NCI-H2107 treated with DMSO at 0.1 percent for 48 hours (cell line): Measurements from ENCODE around the gene MRPS18A.
"Not testable (repeated sequence)": the region's sequence is repeated elsewhere in the genome, so short reads cannot be mapped to it uniquely, and the experiment has no call there.

Experiments
- DNase-seq: peaks from one replicate; lab custom pipeline; 2025; ENCODE audit not compliant: unreplicated experiment; lab: John Stamatoyannopoulos, UW

MRPS18A gene

GRCh38 chr6:43639984-43640800 is 47.4 kb downstream of the MRPS18A start:
- DNase-seq = no peak

GRCh38 chr6:43636308-43636659 is 51.3 kb downstream of the MRPS18A start:
- DNase-seq = no peak

- DNase-seq = peak; percentile 26
These were observed 51.9 kb downstream of the MRPS18A start, which contains the start of gene MAD2L1BP for GRCh38 chr6:43635387-43636307. Gene MAD2L1BP, plus strand, starts transcription at chr6:43635840. Its CDS starts 36 bp downstream, at chr6:43635876.

GRCh38 chr6:43634702-43635303 is 52.8 kb downstream of the MRPS18A start:
- DNase-seq = peak; percentile 36

- DNase-seq = not testable (repeated sequence)
These were observed 54.6 kb downstream of the MRPS18A start for GRCh38 chr6:43633002-43633401.

- no peak for DNase-seq
These were observed 56.5 kb downstream of the MRPS18A start for GRCh38 chr6:43630980-43631619.

GRCh38 chr6:43629505-43630300 is 57.9 kb downstream of the MRPS18A start:
- peak; percentile 89 for DNase-seq

GRCh38 chr6:43629104-43629504 is 58.5 kb downstream of the MRPS18A start, which contains the start of gene GTPBP2:
Gene GTPBP2, minus strand, starts transcription at chr6:43629264. Its CDS starts 102 bp downstream, at chr6:43629162.
- DNase-seq = peak; percentile 78

- DNase-seq = no peak
These were observed 59.0 kb downstream of the MRPS18A start for GRCh38 chr6:43628393-43629103.

GRCh38 chr6:43627008-43627825 is 60.4 kb downstream of the MRPS18A start:
- peak; percentile 29 for DNase-seq

- no peak for DNase-seq
These were observed 62.1 kb downstream of the MRPS18A start for GRCh38 chr6:43625393-43625992.

GRCh38 chr6:43624786-43625288 is 62.8 kb downstream of the MRPS18A start:
- DNase-seq = no peak

GRCh38 chr6:43623880-43624785 is 63.5 kb downstream of the MRPS18A start:
- no peak for DNase-seq

- DNase-seq = no peak
These were observed 65.0 kb downstream of the MRPS18A start for GRCh38 chr6:43622541-43622940.

- no peak for DNase-seq
These were observed 65.8 kb downstream of the MRPS18A start for GRCh38 chr6:43621836-43622180.
